ENCODE results near the gene NFATC1. TPM values are rescaled to one million over a fixed set of nuclear protein-coding genes. Genes with fewer than 3 reads are reported as not detected.

The NFATC1 gene
- 10 to 100 TPM; 35.8 to 47.4 (median 37.1) TPM for total RNA-seq
- 15.9 TPM for total RNA-seq (2013)

DNA sequence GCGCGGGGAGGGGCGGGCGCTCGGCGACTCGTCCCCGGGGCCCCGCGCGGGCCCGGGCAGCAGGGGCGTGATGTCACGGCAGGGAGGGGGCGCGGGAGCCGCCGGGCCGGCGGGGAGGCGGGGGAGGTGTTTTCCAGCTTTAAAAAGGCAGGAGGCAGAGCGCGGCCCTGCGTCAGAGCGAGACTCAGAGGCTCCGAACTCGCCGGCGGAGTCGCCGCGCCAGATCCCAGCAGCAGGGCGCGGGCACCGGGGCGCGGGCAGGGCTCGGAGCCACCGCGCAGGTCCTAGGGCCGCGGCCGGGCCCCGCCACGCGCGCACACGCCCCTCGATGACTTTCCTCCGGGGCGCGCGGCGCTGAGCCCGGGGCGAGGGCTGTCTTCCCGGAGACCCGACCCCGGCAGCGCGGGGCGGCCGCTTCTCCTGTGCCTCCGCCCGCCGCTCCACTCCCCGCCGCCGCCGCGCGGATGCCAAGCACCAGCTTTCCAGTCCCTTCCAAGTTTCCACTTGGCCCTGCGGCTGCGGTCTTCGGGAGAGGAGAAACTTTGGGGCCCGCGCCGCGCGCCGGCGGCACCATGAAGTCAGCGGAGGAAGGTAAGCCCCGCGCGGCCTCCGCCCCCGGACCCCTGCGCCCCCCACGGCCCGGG is at the start of gene NFATC1:
NFATC1 (plus strand) TSS at position 170 of the 644 bp plus-strand sequence; CDS start at position 465, 295 bp downstream.
- H3K4me1 ChIP-seq (ENCODE audit: control insufficient read depth, insufficient read depth, low read length), result peaks cover 52% of the 10 kb centered on the region
- H3K36me3 Mint-ChIP-seq, result no peaks in the 10 kb centered on the region
- H3K36me3 ChIP-seq (ENCODE audit: control insufficient read depth, insufficient read depth, low read length), result no peaks in the 10 kb centered on the region
- H3K9me3 Mint-ChIP-seq, result no peaks in the 10 kb centered on the region
- peaks cover 15 to 29% of the 10 kb centered on the region in 2 donors for H3K4me1 Mint-ChIP-seq
- H3K9me3 ChIP-seq (ENCODE audit: control insufficient read depth, insufficient read depth, low read length), result no peaks in the 10 kb centered on the region
- under 1% methylated on average over 91 of the region's 91 CpGs for WGBS (ENCODE audit: insufficient coverage)
- H3K27ac Mint-ChIP-seq, result peak within 1 kb of the TSS; percentile 31 to 75
- no peak within 1 kb of the TSS for H3K27ac ChIP-seq (ENCODE audit: low read length)
- no peak for TF ChIP-seq CTCF (IDR thresholded peaks at IDR 0.05)
- peak within 1 kb of the TSS; percentile 11 for H3K4me3 ChIP-seq (ENCODE audit: low read length)
- H3K27me3 ChIP-seq (ENCODE audit: control insufficient read depth, insufficient read depth, low read length), result peaks cover 28% of the 10 kb centered on the region
- ATAC-seq (peak; percentile 39 to 53 (median 47)), DNase-seq (peak; percentile 59 to 88)
- intact Hi-C loops (cut with micrococcal nuclease), result no loop called here
- peaks cover 20 to 27% of the 10 kb centered on the region in 2 donors for H3K27me3 Mint-ChIP-seq (ENCODE audit: low read depth in 2 of 2)
- peak within 1 kb of the TSS; percentile 81 for H3K4me3 Mint-ChIP-seq

DNA sequence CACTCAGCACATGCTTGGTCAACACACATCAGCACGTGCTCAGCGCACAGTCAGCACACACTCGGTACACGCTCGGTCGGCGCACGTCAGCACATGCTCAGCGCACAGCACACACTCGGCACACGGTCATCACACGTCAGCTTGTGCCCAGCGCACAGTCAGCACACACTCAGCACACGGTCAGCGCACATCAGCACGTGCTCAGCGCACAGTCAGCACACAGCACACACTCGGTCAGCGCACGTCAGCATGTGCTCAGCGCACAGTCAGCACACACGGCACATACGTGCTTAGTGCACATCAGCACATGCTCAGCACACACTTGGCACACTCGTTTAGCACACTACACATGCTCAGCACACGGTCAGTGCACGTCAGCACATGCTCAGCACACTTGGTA is 49.7 kb upstream of the NFATC1 start:
- peak in 1 of 3 donors; percentile 38 for ATAC-seq

DNA sequence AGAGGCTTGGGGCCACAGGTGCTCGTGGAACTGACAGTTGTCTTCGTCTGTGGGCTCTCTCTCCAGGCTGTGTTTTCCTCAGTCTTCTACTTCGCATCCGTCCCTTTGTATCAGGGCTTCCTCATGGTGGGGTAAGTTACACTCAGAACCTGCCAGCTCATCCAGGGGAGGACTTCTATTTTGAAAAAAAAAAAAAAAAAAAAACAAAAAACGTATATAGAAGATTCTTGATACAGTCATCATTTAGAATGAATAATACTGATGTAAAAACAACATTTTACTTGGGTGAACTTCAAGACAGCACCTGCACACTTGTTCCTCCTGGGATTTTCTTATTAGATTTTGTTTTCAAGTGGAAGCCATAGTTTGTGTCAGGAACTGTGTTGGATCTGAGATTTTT is 47.7 kb upstream of the NFATC1 start:
- peaks cover 45% of the 10 kb centered on the region for H3K36me3 ChIP-seq (ENCODE audit: control insufficient read depth, insufficient read depth, low read length)
- H3K27me3 ChIP-seq (ENCODE audit: control insufficient read depth, insufficient read depth, low read length), result no peaks in the 10 kb centered on the region
- H3K9me3 ChIP-seq (ENCODE audit: control insufficient read depth, insufficient read depth, low read length), result no peaks in the 10 kb centered on the region
- DNase-seq (no peak), ATAC-seq (no peak)
- H3K27ac Mint-ChIP-seq, result no peak overlapping the region
- no peak for TF ChIP-seq CTCF (IDR thresholded peaks at IDR 0.05)
- H3K9me3 Mint-ChIP-seq, result no peaks in the 10 kb centered on the region
- no peak overlapping the region for H3K4me3 ChIP-seq (ENCODE audit: low read length)
- no peaks in the 10 kb centered on the region for H3K27me3 Mint-ChIP-seq (ENCODE audit: low read depth in 2 of 2)
- no peak overlapping the region for H3K4me3 Mint-ChIP-seq
- intact Hi-C loops (cut with micrococcal nuclease), result no loop called here
- 94% methylated on average over 4 of the region's 5 CpGs for WGBS (ENCODE audit: insufficient coverage)
- no peaks in the 10 kb centered on the region for H3K4me1 Mint-ChIP-seq
- H3K36me3 Mint-ChIP-seq, result peaks cover 20% of the 10 kb centered on the region
- no peak overlapping the region for H3K27ac ChIP-seq (ENCODE audit: low read length)
- H3K4me1 ChIP-seq (ENCODE audit: control insufficient read depth, insufficient read depth, low read length), result no peaks in the 10 kb centered on the region

More for the DNA sequence above, 49.7 kb upstream of the NFATC1 start:
- Histone ChIP-seq H3K9me3 (ENCODE audit: control insufficient read depth, insufficient read depth, low read length) (no peaks in the 10 kb centered on the region), H3K27ac (ENCODE audit: low read length) (no peak overlapping the region), H3K27me3 (ENCODE audit: control insufficient read depth, insufficient read depth, low read length) (no peaks in the 10 kb centered on the region), H3K4me1 (ENCODE audit: control insufficient read depth, insufficient read depth, low read length) (no peaks in the 10 kb centered on the region), H3K36me3 (ENCODE audit: control insufficient read depth, insufficient read depth, low read length) (peaks cover 43% of the 10 kb centered on the region), H3K4me3 (ENCODE audit: low read length) (no peak overlapping the region)
- Mint-ChIP-seq H3K9me3 (no peaks in the 10 kb centered on the region), H3K4me1 (no peaks in the 10 kb centered on the region), H3K27me3 (ENCODE audit: low read depth in 2 of 2) (no peaks in the 10 kb centered on the region), H3K36me3 (peaks cover 14% of the 10 kb centered on the region), H3K27ac (no peak overlapping the region), H3K4me3 (no peak overlapping the region)
- intact Hi-C loops (cut with micrococcal nuclease), result no loop called here
- WGBS (ENCODE audit: insufficient coverage), result 98% methylated on average over 26 of the region's 26 CpGs
- TF ChIP-seq CTCF (IDR thresholded peaks at IDR 0.05), result no peak
- DNase-seq, result no peak

GRCh38 chr18:79352432-79352831 is 43.3 kb upstream of the NFATC1 start:
- ATAC-seq, result no peak

More at GRCh38 chr18:79352432-79352831, 43.3 kb upstream of the NFATC1 start:
- 93% methylated on average over 6 of the region's 6 CpGs for WGBS (ENCODE audit: insufficient coverage)
- Histone ChIP-seq H3K9me3 (ENCODE audit: control insufficient read depth, insufficient read depth, low read length) (no peaks in the 10 kb centered on the region), H3K27me3 (ENCODE audit: control insufficient read depth, insufficient read depth, low read length) (no peaks in the 10 kb centered on the region), H3K4me3 (ENCODE audit: low read length) (no peak overlapping the region), H3K36me3 (ENCODE audit: control insufficient read depth, insufficient read depth, low read length) (peaks cover 9% of the 10 kb centered on the region), H3K27ac (ENCODE audit: low read length) (no peak overlapping the region), H3K4me1 (ENCODE audit: control insufficient read depth, insufficient read depth, low read length) (no peaks in the 10 kb centered on the region)
- Mint-ChIP-seq H3K27me3 (ENCODE audit: low read depth in 2 of 2) (no peaks in the 10 kb centered on the region), H3K9me3 (no peaks in the 10 kb centered on the region), H3K4me1 (peaks cover 0 to 9% of the 10 kb centered on the region in 2 donors), H3K4me3 (no peak overlapping the region), H3K36me3 (peaks cover 7% of the 10 kb centered on the region), H3K27ac (no peak overlapping the region)
- no peak for DNase-seq
- TF ChIP-seq CTCF (IDR thresholded peaks at IDR 0.05), result no peak
- intact Hi-C loops (cut with micrococcal nuclease), result no loop called here
